GM12878 (cell line): ENCODE data around the gene TNFRSF1B. TPM values are rescaled to one million over a fixed set of nuclear protein-coding genes. Genes with fewer than 3 reads are reported as not detected.

Experiments
- ATAC-seq: fragments of 200-7000 bp; cut with Tn5 transposase; 3 replicates; pipeline ENCODE4 v1.9.1; 2020; ENCODE audit warnings: mild to moderate bottlenecking, moderate library complexity
- BruUV-seq: library from RNA; stranded (reverse); fragments of 400-500 nt; replicated peaks from 2 replicates; lab custom pipeline; 2021; lab: Mats Ljungman, UMichigan
- CTCF ChIA-PET: fragments of 300-600 bp; sonication (Branson Sonifier 250); formaldehyde crosslinking; extraction: SDS; loops from one replicate; lab custom pipeline; 2021; ENCODE audit warnings: inconsistent platforms; lab: Yijun Ruan, JAX
- POLR2A ChIA-PET: fragments of 350-600 bp; formaldehyde crosslinking; extraction: SDS; loops from one replicate; lab custom pipeline; 2021; ENCODE audit warnings: inconsistent platforms; lab: Charles Lee
- RAD21 ChIA-PET: fragments of 300-600 bp; sonication (Branson Sonifier 250); formaldehyde crosslinking; loops from one replicate; lab custom pipeline; 2023; ENCODE audit warnings: antibody characterized with exemption; ENCODE audit not compliant: unreplicated experiment; lab: Charles Lee
- SMC1A ChIA-PET: fragments of 300-600 bp; sonication (Branson Sonifier 250); formaldehyde crosslinking; loops from one replicate; lab custom pipeline; 2023; ENCODE audit not compliant: unreplicated experiment, uncharacterized antibody; lab: Charles Lee
- DNase-seq: peaks from one replicate; pipeline ENCODE4 v3.0.0-alpha.2; 2011; ENCODE audit warnings: low read depth, low spot score
- FAIRE-seq: peaks from 3 replicates; lab custom pipeline; 2011; peaks lifted over from hg19 to GRCh38; lab: Jason Lieb, UNC
- H2AFZ ChIP-seq: 2 replicates; pipeline ENCODE4 v1.6.0; 2011; ENCODE audit warnings: low read depth, low read length, control low read depth; ENCODE audit not compliant: control insufficient read depth
- H3K27ac ChIP-seq: 2 replicates; pipeline ENCODE4 v1.5.1; 2011; ENCODE audit warnings: control low read depth; ENCODE audit not compliant: control insufficient read depth, insufficient read depth
- H3K27me3 ChIP-seq, 2 experiments: replicated peaks in 1 of 2; 2 replicates each; pipeline versions ENCODE4 v1.6.0 to v1.6.1; 2011; ENCODE audit warnings: low read length in 1 of 2; ENCODE audit not compliant: control insufficient read depth in 2 of 2, insufficient read depth in 2 of 2
- H3K36me3 ChIP-seq, 2 experiments: 2 replicates each; pipeline ENCODE4 v1.5.1; 2011; ENCODE audit warnings: low read length in 1 of 2; ENCODE audit not compliant: control insufficient read depth in 2 of 2, insufficient read depth in 2 of 2
- H3K4me1 ChIP-seq: 2 replicates; pipeline ENCODE4 v1.6.1; 2011; ENCODE audit warnings: mild to moderate bottlenecking, low read length, moderate library complexity, mixed read lengths; ENCODE audit not compliant: control insufficient read depth, insufficient read depth
- H3K4me2 ChIP-seq: 2 replicates; pipeline ENCODE4 v1.6.0; 2011; ENCODE audit warnings: control low read depth; ENCODE audit not compliant: control insufficient read depth, insufficient read depth
- H3K4me3 ChIP-seq: fragments of 200-600 bp; sonication (generic); 2 replicates; pipeline ENCODE4 v1.5.1; 2016
- H3K79me2 ChIP-seq: 2 replicates; pipeline ENCODE4 v1.6.0; 2011; ENCODE audit warnings: low read length; ENCODE audit not compliant: control insufficient read depth, insufficient read depth
- H3K9ac ChIP-seq: 2 replicates; pipeline ENCODE4 v1.8.0; 2011; ENCODE audit warnings: low read length, control low read depth, mixed read lengths; ENCODE audit not compliant: control insufficient read depth, insufficient read depth
- H3K9me3 ChIP-seq: replicated peaks from 3 replicates; pipeline ENCODE4 v1.5.1; 2011; ENCODE audit warnings: mild to moderate bottlenecking, low read length; ENCODE audit not compliant: control insufficient read depth, insufficient read depth
- H4K20me1 ChIP-seq: 2 replicates; pipeline ENCODE4 v1.6.0; 2011; ENCODE audit not compliant: control insufficient read depth, insufficient read depth
- BMI1 ChIP-seq: fragments of 450-650 bp; IDR thresholded peaks from 2 replicates; pipeline ENCODE4 v1.6.1; 2016; ENCODE audit warnings: mild to moderate bottlenecking, moderate library complexity, borderline replicate concordance
- CHD4 ChIP-seq: fragments of 200-600 bp; sonication (generic); IDR thresholded peaks from 2 replicates; pipeline ENCODE4 v1.6.1; 2016; ENCODE audit warnings: mild to moderate bottlenecking
- ETV6 ChIP-seq, 2 experiments: fragments of 450-650 bp in 1 of 2; IDR thresholded peaks in 1 of 2; conservative IDR thresholded peaks in 1 of 2; 2 replicates each; pipeline ENCODE4 v1.6.1; 2014; ENCODE audit warnings: antibody characterized with exemption in 1 of 2, borderline replicate concordance in 1 of 2, low read depth in 1 of 2, mild to moderate bottlenecking in 1 of 2, moderate library complexity in 1 of 2
- EZH2 ChIP-seq: IDR thresholded peaks from 2 replicates; pipeline ENCODE4 v1.6.1; 2012; ENCODE audit warnings: low read depth, mild to moderate bottlenecking, control low read depth, inconsistent platforms, low read length, borderline replicate concordance; ENCODE audit not compliant: control insufficient read depth
- HDGF ChIP-seq: fragments of 450-650 bp; IDR thresholded peaks from 2 replicates; pipeline ENCODE4 v1.6.1; 2016; ENCODE audit warnings: antibody characterized with exemption
- MYC ChIP-seq: IDR thresholded peaks from 2 replicates; pipeline ENCODE4 v1.6.1; 2011; ENCODE audit warnings: mild to moderate bottlenecking, low read length, moderate library complexity, inconsistent platforms; ENCODE audit not compliant: insufficient read depth, insufficient replicate concordance, insufficient read length, severe bottlenecking
- POLR2AphosphoS5 ChIP-seq: IDR thresholded peaks from 2 replicates; pipeline ENCODE4 v1.6.1; 2011; ENCODE audit warnings: mild to moderate bottlenecking, low read length, inconsistent platforms
- RCOR1 ChIP-seq: conservative IDR thresholded peaks from 2 replicates; pipeline ENCODE4 v1.6.1; 2012; ENCODE audit warnings: low read depth, low read length, improper control_type of control experiment
- RUNX3 ChIP-seq: IDR thresholded peaks from 2 replicates; pipeline ENCODE4 v1.6.1; 2012; ENCODE audit warnings: low read length, inconsistent platforms
- SMC3 ChIP-seq: IDR thresholded peaks from 2 replicates; pipeline ENCODE4 v1.6.1; 2011; ENCODE audit warnings: low read length, improper control_type of control experiment, borderline replicate concordance
- SRF ChIP-seq, 2 experiments: IDR thresholded peaks; 2 replicates each; pipeline ENCODE4 v1.6.1; 2011; ENCODE audit warnings: low read depth in 2 of 2, low read length in 2 of 2, mild to moderate bottlenecking in 1 of 2, moderate library complexity in 1 of 2
- WGBS: methylation state at CpG from one replicate; pipeline ENCODE4 v1.1.6; 2016; ENCODE audit warnings: low lambda C conversion rate; ENCODE audit not compliant: insufficient replicate concordance, insufficient coverage; ENCODE audit errors: missing lambda C conversion rate; 5-methylcytosine and 5-hydroxymethylcytosine counted together
- in situ Hi-C: fragments of 300-500 bp; cut with MboI; formaldehyde crosslinking; loops from 9 replicates; pipeline ENCODE4 v1.14.3; 2018; ENCODE audit warnings: mixed read lengths
- intact Hi-C: fragments of 100-400 bp; cut with micrococcal nuclease; formaldehyde crosslinking; loops from one replicate; pipeline ENCODE4 v1.14.2; 2022; ENCODE audit not compliant: unreplicated experiment
- polyA plus RNA-seq, 11 experiments: library from polyadenylated mRNA; depleted of rRNA in 4 of 11; unstranded in 6 of 11; stranded (reverse) in 5 of 11; fragments of >200 nt; fragmentation: Nextera tagmentation in 4 of 11; fragmentation: Illumina TruSeq in 1 of 11; extraction: Ambion mirVana in 4 of 11; extraction: Trizol in 1 of 11; gene quantifications; 1 replicate in 1 of 11; 2 replicates in 10 of 11; pipeline versions ENCODE4 v1.2.1 to v1.2.3, GENCODE V29; 2011 to 2016; ENCODE audit warnings: inconsistent platforms in 2 of 11, missing spikeins in 2 of 11, low read depth in 1 of 11
- total RNA-seq, 4 experiments: library from RNA; depleted of rRNA in 3 of 4; stranded (reverse); fragments of >200 nt in 3 of 4; fragmentation: Illumina TruSeq in 1 of 4; extraction: Trizol in 1 of 4; gene quantifications; 2 replicates each; pipeline versions ENCODE4 v1.2.1 to v1.2.3, GENCODE V29; 2013 to 2021
- TF ChIP-seq, protein P1 (sequence below): IDR thresholded peaks from 2 replicates; pipeline ENCODE4 v1.6.1; 2011; ENCODE audit warnings: mild to moderate bottlenecking, low read depth, low read length, moderate library complexity; ENCODE audit not compliant: insufficient replicate concordance
- TF ChIP-seq, protein P2 (sequence below): fragments of 450-650 bp; IDR thresholded peaks from 2 replicates; pipeline ENCODE4 v1.6.1; 2016; ENCODE audit warnings: mild to moderate bottlenecking
- TF ChIP-seq, protein P3 (sequence below): fragments of 450-650 bp; formaldehyde crosslinking; IDR thresholded peaks from 2 replicates; pipeline ENCODE4 v1.4.0; 2022; ENCODE audit warnings: mild to moderate bottlenecking, moderate library complexity
- TF ChIP-seq, protein P4 (sequence below): fragments of 450-650 bp; IDR thresholded peaks from 2 replicates; pipeline ENCODE4 v1.6.1; 2018; ENCODE audit warnings: borderline replicate concordance, mild to moderate bottlenecking; ENCODE audit not compliant: partially characterized antibody

TNFRSF1B gene
- total and polyA plus RNA-seq, 10 of the 15 experiments (the other 5 are each of a cell fraction or from before 2014, with no cell fraction given), result 10.1 to 87.2 (median 37.3) TPM

DNA sequence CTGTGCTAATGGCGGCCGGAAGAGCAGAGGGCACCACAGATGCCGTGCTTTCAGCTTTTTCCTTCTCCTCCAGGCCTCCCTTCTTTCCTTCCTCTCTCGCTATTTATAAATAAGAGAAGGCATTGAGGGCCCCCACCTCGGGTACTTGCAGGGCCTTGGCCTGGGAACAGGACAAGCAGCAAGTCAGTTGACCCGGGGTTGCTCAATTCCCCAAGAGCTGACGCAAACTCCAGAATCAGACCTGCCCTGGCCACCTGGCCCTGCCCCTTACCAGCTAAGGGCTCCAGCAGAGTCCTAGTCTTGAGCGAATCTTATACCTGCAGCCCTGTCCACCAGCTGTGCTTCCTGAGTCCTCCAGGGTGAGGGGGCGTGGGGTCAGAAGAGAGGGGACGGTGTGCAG is 13.5 kb downstream of the TNFRSF1B start:
- ATAC-seq (no peak), FAIRE-seq (no peak), DNase-seq (no peak)
- intact Hi-C loops, result no loop called here
- H3K79me2 ChIP-seq, result peaks cover 50% of the 10 kb centered on the region
- SMC1A ChIA-PET, result no interaction called here
- H2AFZ ChIP-seq, result no peak overlapping the region
- BruUV-seq, result no TSS peak
- H3K9ac ChIP-seq, result no peak overlapping the region
- peaks cover 41% of the 10 kb centered on the region for H3K4me1 ChIP-seq
- TF ChIP-seq, protein P1, sequence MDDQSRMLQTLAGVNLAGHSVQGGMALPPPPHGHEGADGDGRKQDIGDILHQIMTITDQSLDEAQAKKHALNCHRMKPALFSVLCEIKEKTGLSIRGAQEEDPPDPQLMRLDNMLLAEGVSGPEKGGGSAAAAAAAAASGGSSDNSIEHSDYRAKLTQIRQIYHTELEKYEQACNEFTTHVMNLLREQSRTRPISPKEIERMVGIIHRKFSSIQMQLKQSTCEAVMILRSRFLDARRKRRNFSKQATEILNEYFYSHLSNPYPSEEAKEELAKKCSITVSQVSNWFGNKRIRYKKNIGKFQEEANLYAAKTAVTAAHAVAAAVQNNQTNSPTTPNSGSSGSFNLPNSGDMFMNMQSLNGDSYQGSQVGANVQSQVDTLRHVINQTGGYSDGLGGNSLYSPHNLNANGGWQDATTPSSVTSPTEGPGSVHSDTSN, result no peak
- TF ChIP-seq POLR2AphosphoS5 (no peak), SMC3 (no peak), RUNX3 (no peak), MYC (no peak), RCOR1 (no peak), HDGF (no peak), EZH2 (no peak), SRF (IDR thresholded peaks at IDR 0.05; ENCODE audit: low read depth in 2 of 2, low read length in 2 of 2) (no peak), CHD4 (no peak), BMI1 (no peak), ETV6 (conservative IDR thresholded peaks at IDR 0.05 in 1 of 2, IDR thresholded peaks at IDR 0.05 in 1 of 2; ENCODE audit: borderline replicate concordance in 1 of 2, low read depth in 1 of 2) (no peak)
- TF ChIP-seq, protein P2, sequence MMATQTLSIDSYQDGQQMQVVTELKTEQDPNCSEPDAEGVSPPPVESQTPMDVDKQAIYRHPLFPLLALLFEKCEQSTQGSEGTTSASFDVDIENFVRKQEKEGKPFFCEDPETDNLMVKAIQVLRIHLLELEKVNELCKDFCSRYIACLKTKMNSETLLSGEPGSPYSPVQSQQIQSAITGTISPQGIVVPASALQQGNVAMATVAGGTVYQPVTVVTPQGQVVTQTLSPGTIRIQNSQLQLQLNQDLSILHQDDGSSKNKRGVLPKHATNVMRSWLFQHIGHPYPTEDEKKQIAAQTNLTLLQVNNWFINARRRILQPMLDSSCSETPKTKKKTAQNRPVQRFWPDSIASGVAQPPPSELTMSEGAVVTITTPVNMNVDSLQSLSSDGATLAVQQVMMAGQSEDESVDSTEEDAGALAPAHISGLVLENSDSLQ, result no peak
- TF ChIP-seq, protein P3, sequence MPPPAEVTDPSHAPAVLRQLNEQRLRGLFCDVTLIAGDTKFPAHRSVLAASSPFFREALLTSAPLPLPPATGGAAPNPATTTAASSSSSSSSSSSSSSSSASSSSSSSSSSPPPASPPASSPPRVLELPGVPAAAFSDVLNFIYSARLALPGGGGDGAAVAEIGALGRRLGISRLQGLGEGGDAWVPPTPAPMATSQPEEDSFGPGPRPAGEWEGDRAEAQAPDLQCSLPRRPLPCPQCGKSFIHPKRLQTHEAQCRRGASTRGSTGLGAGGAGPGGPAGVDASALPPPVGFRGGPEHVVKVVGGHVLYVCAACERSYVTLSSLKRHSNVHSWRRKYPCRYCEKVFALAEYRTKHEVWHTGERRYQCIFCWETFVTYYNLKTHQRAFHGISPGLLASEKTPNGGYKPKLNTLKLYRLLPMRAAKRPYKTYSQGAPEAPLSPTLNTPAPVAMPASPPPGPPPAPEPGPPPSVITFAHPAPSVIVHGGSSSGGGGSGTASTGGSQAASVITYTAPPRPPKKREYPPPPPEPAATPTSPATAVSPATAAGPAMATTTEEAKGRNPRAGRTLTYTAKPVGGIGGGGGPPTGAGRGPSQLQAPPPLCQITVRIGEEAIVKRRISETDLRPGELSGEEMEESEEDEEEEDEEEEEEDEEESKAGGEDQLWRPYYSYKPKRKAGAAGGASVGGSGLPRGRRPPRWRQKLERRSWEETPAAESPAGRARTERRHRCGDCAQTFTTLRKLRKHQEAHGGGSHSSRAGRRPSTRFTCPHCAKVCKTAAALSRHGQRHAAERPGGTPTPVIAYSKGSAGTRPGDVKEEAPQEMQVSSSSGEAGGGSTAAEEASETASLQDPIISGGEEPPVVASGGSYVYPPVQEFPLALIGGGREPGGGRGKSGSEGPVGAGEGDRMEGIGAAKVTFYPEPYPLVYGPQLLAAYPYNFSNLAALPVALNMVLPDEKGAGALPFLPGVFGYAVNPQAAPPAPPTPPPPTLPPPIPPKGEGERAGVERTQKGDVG (CRISPR knock-in tag), result no peak
- TF ChIP-seq, protein P4, sequence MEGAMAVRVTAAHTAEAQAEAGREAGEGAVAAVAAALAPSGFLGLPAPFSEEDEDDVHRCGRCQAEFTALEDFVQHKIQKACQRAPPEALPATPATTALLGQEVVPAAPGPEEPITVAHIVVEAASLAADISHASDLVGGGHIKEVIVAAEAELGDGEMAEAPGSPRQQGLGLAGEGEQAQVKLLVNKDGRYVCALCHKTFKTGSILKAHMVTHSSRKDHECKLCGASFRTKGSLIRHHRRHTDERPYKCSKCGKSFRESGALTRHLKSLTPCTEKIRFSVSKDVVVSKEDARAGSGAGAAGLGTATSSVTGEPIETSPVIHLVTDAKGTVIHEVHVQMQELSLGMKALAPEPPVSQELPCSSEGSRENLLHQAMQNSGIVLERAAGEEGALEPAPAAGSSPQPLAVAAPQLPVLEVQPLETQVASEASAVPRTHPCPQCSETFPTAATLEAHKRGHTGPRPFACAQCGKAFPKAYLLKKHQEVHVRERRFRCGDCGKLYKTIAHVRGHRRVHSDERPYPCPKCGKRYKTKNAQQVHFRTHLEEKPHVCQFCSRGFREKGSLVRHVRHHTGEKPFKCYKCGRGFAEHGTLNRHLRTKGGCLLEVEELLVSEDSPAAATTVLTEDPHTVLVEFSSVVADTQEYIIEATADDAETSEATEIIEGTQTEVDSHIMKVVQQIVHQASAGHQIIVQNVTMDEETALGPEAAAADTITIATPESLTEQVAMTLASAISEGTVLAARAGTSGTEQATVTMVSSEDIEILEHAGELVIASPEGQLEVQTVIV, result no peak
- no peak overlapping the region for H3K27ac ChIP-seq
- POLR2A ChIA-PET, result no interaction called here
- H3K4me3 ChIP-seq, result no peak overlapping the region
- CTCF ChIA-PET, result interaction anchor here (0.9 to 1.4 kb wide), 2 partner anchors 11 to 20 kb away, joined by 3 read pairs; no protein-coding TSS in a partner anchor
- in situ Hi-C loops, result no loop called here
- no peak overlapping the region for H3K4me2 ChIP-seq
- peaks cover 9 to 10% of the 10 kb centered on the region in 2 experiments for H3K36me3 ChIP-seq
- WGBS, result 76% methylated on average over 10 of the region's 10 CpGs
- RAD21 ChIA-PET, result interaction anchor here (1.8 kb wide), 1 partner anchor 55 kb away, joined by 5 read pairs; no protein-coding TSS in a partner anchor
- 0 out of 2 replicates have a peak, but pooled peaks cover 5% of the 10 kb centered on the region for H4K20me1 ChIP-seq
- no peaks in the 10 kb centered on the region for H3K9me3 ChIP-seq
- no peaks in the 10 kb centered on the region for H3K27me3 ChIP-seq
